BLaER1 (cell line): ENCODE data around the gene FOXP1.
A peak's percentile ranks its signal among the peaks of the same experiment; 100 is the strongest.

Experiments
- H3K27ac ChIP-seq: shearing (Covaris generic); formaldehyde crosslinking; 2 replicates; pipeline ENCODE4 v1.8.1; 2022
- H3K27me3 ChIP-seq: shearing (Covaris generic); formaldehyde crosslinking; 2 replicates; pipeline ENCODE4 v1.8.1; 2022
- H3K36me3 ChIP-seq: shearing (Covaris generic); formaldehyde crosslinking; 2 replicates; pipeline ENCODE4 v1.8.1; 2022
- H3K4me1 ChIP-seq: shearing (Covaris generic); formaldehyde crosslinking; 2 replicates; pipeline ENCODE4 v1.8.1; 2022
- H3K4me2 ChIP-seq: shearing (Covaris generic); formaldehyde crosslinking; 2 replicates; pipeline ENCODE4 v1.8.1; 2022
- H3K4me3 ChIP-seq: shearing (Covaris generic); formaldehyde crosslinking; 2 replicates; pipeline ENCODE4 v1.8.1; 2022
- H3K9ac ChIP-seq: shearing (Covaris generic); formaldehyde crosslinking; 2 replicates; pipeline ENCODE4 v1.8.1; 2022
- H3K9me3 ChIP-seq: shearing (Covaris generic); formaldehyde crosslinking; 2 replicates; pipeline ENCODE4 v1.8.1; 2022
- H4K20me1 ChIP-seq: shearing (Covaris generic); formaldehyde crosslinking; 2 replicates; pipeline ENCODE4 v1.8.1; 2022
- Cebpa-rat ChIP-seq: shearing (Covaris generic); IDR thresholded peaks from 2 replicates; pipeline ENCODE4 v1.8.1; 2022

The FOXP1 gene

GRCh38 chr3:71611099-71611498, 27.6 kb upstream of the FOXP1 start:
- Histone ChIP-seq H3K4me3 (no peak overlapping the region), H3K4me1 (no peaks in the 10 kb centered on the region; the same call in 1 of the 2 replicates), H3K27ac (no peak overlapping the region), H3K36me3 (no peaks in the 10 kb centered on the region), H3K9ac (no peak overlapping the region), H3K27me3 (no peaks in the 10 kb centered on the region), H3K9me3 (peaks cover 7% of the 10 kb centered on the region), H4K20me1 (no peaks in the 10 kb centered on the region), H3K4me2 (no peak overlapping the region)
- no peak for TF ChIP-seq Cebpa-rat

- Histone ChIP-seq H3K4me3 (no peak overlapping the region), H3K9ac (no peak overlapping the region), H3K4me2 (no peak overlapping the region), H3K27ac (no peak overlapping the region), H4K20me1 (no peaks in the 10 kb centered on the region), H3K36me3 (no peaks in the 10 kb centered on the region), H3K9me3 (peaks cover 7% of the 10 kb centered on the region), H3K27me3 (no peaks in the 10 kb centered on the region), H3K4me1 (peaks cover 2% of the 10 kb centered on the region)
- TF ChIP-seq Cebpa-rat, result no peak
Observed at GRCh38 chr3:71607364-71607763, 23.8 kb upstream of the FOXP1 start.

GRCh38 chr3:71606582-71606981, 23.1 kb upstream of the FOXP1 start:
- Histone ChIP-seq H3K4me1 (peaks cover 7% of the 10 kb centered on the region), H3K9ac (no peak overlapping the region), H3K36me3 (no peaks in the 10 kb centered on the region), H3K4me2 (no peak overlapping the region), H4K20me1 (no peaks in the 10 kb centered on the region), H3K27me3 (no peaks in the 10 kb centered on the region), H3K9me3 (peaks cover 7% of the 10 kb centered on the region), H3K4me3 (no peak overlapping the region), H3K27ac (no peak overlapping the region)
- no peak for TF ChIP-seq Cebpa-rat

DNA sequence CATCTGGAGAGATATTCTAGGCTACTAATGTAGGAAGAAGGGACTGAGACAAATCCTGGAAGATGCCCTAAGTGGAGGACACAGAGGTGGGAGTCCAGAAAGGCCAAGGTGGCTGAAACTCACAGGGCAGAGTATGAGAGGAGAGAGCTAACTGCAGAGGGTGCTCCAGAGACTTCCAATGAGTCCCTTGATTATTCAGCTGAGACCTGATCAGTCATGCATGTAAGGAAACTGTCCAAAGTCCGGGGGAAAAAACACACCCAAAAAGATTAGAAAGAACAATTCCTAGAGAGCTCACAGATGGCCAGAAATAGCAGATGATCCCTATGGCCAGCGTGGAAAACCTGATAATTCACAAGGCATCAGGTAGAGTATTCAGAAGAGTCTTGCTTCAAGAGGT, 18.7 kb upstream of the FOXP1 start:
- H4K20me1 ChIP-seq, result no peaks in the 10 kb centered on the region
- H3K4me2 ChIP-seq, result peak overlapping the region; percentile 29
- no peak overlapping the region for H3K9ac ChIP-seq
- H3K9me3 ChIP-seq, result peaks cover 7% of the 10 kb centered on the region
- H3K4me3 ChIP-seq, result no peak overlapping the region
- H3K36me3 ChIP-seq, result no peaks in the 10 kb centered on the region
- no peaks in the 10 kb centered on the region for H3K27me3 ChIP-seq
- no peak for TF ChIP-seq Cebpa-rat
- no peak overlapping the region for H3K27ac ChIP-seq
- H3K4me1 ChIP-seq, result peaks cover 7% of the 10 kb centered on the region

DNA sequence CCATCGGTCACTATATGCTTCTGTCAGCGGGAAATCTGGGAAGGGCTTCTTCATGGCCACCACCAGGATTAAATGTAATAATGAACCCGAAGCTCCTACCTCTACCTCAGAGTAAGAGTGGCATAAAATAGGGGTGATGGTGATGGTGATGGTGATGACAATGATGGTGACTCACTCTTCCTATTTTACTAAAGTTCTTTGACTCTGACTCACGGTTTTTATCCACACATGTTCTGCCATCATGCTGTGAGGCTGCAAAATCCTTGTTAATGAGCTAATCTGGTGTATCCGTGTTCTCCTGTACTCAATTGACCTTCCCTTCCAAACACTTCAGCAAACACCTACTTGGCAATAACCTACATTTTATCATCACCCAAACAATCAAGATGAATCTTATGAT, 18.3 kb upstream of the FOXP1 start:
- no peak overlapping the region for H3K4me2 ChIP-seq
- TF ChIP-seq Cebpa-rat, result no peak
- H3K27ac ChIP-seq, result no peak overlapping the region
- H3K36me3 ChIP-seq, result no peaks in the 10 kb centered on the region
- no peaks in the 10 kb centered on the region for H3K27me3 ChIP-seq
- H3K4me3 ChIP-seq, result no peak overlapping the region
- no peak overlapping the region for H3K9ac ChIP-seq
- H3K4me1 ChIP-seq, result peaks cover 7% of the 10 kb centered on the region
- peaks cover 4% of the 10 kb centered on the region for H3K9me3 ChIP-seq
- H4K20me1 ChIP-seq, result no peaks in the 10 kb centered on the region

- H3K9ac ChIP-seq, result no peak overlapping the region
- H3K4me3 ChIP-seq, result no peak overlapping the region
- H3K27me3 ChIP-seq, result no peaks in the 10 kb centered on the region
- H3K9me3 ChIP-seq, result no peaks in the 10 kb centered on the region
- H3K4me1 ChIP-seq, result peaks cover 7% of the 10 kb centered on the region
- H3K27ac ChIP-seq, result no peak overlapping the region
- no peak for TF ChIP-seq Cebpa-rat
- H4K20me1 ChIP-seq, result no peaks in the 10 kb centered on the region
- H3K36me3 ChIP-seq, result no peaks in the 10 kb centered on the region
- no peak overlapping the region for H3K4me2 ChIP-seq
Observed at GRCh38 chr3:71600646-71601288, 17.2 kb upstream of the FOXP1 start.

GRCh38 chr3:71599416-71599815, 15.9 kb upstream of the FOXP1 start:
- no peaks in the 10 kb centered on the region for H3K36me3 ChIP-seq
- no peaks in the 10 kb centered on the region for H3K27me3 ChIP-seq
- no peak for TF ChIP-seq Cebpa-rat
- H4K20me1 ChIP-seq, result no peaks in the 10 kb centered on the region
- no peaks in the 10 kb centered on the region for H3K9me3 ChIP-seq
- H3K27ac ChIP-seq, result no peak overlapping the region
- peaks cover 7% of the 10 kb centered on the region for H3K4me1 ChIP-seq
- no peak overlapping the region for H3K4me2 ChIP-seq
- no peak overlapping the region for H3K9ac ChIP-seq
- H3K4me3 ChIP-seq, result no peak overlapping the region

DNA sequence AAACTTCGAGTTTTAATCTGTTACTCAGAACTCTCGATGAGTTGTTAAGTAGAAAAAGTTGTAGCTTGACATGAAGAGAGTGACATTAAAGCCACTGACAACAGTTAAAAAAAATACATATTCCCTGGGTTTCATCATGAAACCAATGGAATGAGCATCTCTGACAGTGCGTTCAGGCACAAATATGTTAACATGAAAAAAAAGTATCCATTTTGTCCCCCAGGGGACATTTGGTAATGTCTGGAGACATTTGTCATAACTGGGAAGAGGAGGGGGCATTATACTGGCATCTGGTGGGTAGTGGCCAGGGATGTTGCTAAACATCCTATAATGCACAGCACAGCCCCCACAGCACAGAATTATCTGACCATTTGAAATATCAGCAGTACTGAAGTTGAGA, 14.8 kb upstream of the FOXP1 start:
- Histone ChIP-seq H3K36me3 (no peaks in the 10 kb centered on the region), H4K20me1 (no peaks in the 10 kb centered on the region), H3K9ac (no peak overlapping the region), H3K4me3 (no peak overlapping the region), H3K4me1 (peaks cover 7% of the 10 kb centered on the region), H3K4me2 (no peak overlapping the region), H3K27ac (no peak overlapping the region), H3K27me3 (no peaks in the 10 kb centered on the region), H3K9me3 (no peaks in the 10 kb centered on the region)
- TF ChIP-seq Cebpa-rat, result no peak

DNA sequence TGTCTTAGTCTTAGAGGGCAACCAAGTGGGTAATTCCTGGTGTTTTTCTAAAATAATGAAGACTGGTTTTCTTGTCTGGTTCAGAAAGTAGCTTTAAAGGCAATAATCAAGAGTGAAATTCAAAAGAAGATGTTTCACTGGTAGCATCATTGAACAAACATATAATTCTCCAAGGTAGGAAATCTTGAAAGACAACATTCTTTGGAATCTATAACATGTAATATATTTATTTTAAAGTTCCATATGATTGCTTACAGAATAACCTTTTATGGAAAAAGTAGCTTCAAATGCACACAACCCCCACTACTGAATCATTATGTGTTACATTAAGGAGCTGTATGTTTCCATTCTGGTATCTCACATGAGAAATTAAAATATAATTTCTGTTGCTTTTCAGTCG, 13.8 kb upstream of the FOXP1 start:
- H3K9ac ChIP-seq, result no peak overlapping the region
- no peaks in the 10 kb centered on the region for H3K9me3 ChIP-seq
- no peak for TF ChIP-seq Cebpa-rat
- H4K20me1 ChIP-seq, result no peaks in the 10 kb centered on the region
- H3K4me3 ChIP-seq, result no peak overlapping the region
- H3K27ac ChIP-seq, result no peak overlapping the region
- H3K4me2 ChIP-seq, result no peak overlapping the region
- no peaks in the 10 kb centered on the region for H3K27me3 ChIP-seq
- peaks cover 4% of the 10 kb centered on the region for H3K4me1 ChIP-seq
- H3K36me3 ChIP-seq, result no peaks in the 10 kb centered on the region

- Histone ChIP-seq H3K36me3 (no peaks in the 10 kb centered on the region), H3K4me3 (no peak overlapping the region), H3K4me1 (no peaks in the 10 kb centered on the region)
Observed at GRCh38 chr3:71593106-71593505, 9.6 kb upstream of the FOXP1 start.

GRCh38 chr3:71591101-71591500, 7.6 kb upstream of the FOXP1 start:
- H3K4me2 ChIP-seq, result no peak overlapping the region

More at GRCh38 chr3:71593106-71593505, 9.6 kb upstream of the FOXP1 start:
- Histone ChIP-seq H3K27ac (no peak overlapping the region), H4K20me1 (no peaks in the 10 kb centered on the region), H3K4me2 (no peak overlapping the region), H3K27me3 (no peaks in the 10 kb centered on the region), H3K9me3 (no peaks in the 10 kb centered on the region), H3K9ac (no peak overlapping the region)
- no peak for TF ChIP-seq Cebpa-rat

More at GRCh38 chr3:71591101-71591500, 7.6 kb upstream of the FOXP1 start:
- Histone ChIP-seq H3K9ac (no peak overlapping the region), H3K27me3 (no peaks in the 10 kb centered on the region), H3K36me3 (no peaks in the 10 kb centered on the region), H3K27ac (no peak overlapping the region), H3K4me3 (no peak overlapping the region), H4K20me1 (no peaks in the 10 kb centered on the region), H3K9me3 (no peaks in the 10 kb centered on the region), H3K4me1 (peaks cover 4% of the 10 kb centered on the region; the same call in 1 of the 2 replicates)
- no peak for TF ChIP-seq Cebpa-rat
